Testis (tissue), 3 donors: Measurements from ENCODE around the gene LBP. TPM values are rescaled to one million over a fixed set of nuclear protein-coding genes. Genes with fewer than 3 reads are reported as not detected.

Experiments
- DNase-seq: peaks from one replicate; pipeline ENCODE4 v3.0.0-alpha.2; 2019
- H3K27ac ChIP-seq, 2 donors: fragments of 200-600 bp; sonication (generic); one replicate each; pipeline ENCODE4 v1.5.1; 2019
- H3K27me3 ChIP-seq: fragments of 200-600 bp; sonication (generic); one replicate; pipeline ENCODE4 v1.5.1; 2019
- H3K36me3 ChIP-seq: fragments of 200-600 bp; sonication (generic); one replicate; pipeline ENCODE4 v1.5.1; 2017; ENCODE audit warnings: low read depth; ENCODE audit errors: missing control alignments
- H3K4me1 ChIP-seq: fragments of 200-600 bp; sonication (generic); one replicate; pipeline ENCODE4 v1.5.1; 2019
- H3K4me3 ChIP-seq, 2 donors: fragments of 200-600 bp; sonication (generic); one replicate each; pipeline ENCODE4 v1.5.1; 2017 to 2019
- H3K9me3 ChIP-seq: fragments of 200-600 bp; sonication (generic); one replicate; pipeline ENCODE4 v1.5.1; 2017
- CTCF ChIP-seq, 3 experiments: fragments of 450-650 bp in 2 of 3; fragments of 200-600 bp in 1 of 3; sonication (generic) in 1 of 3; IDR thresholded peaks; one replicate each; pipeline ENCODE4 v1.5.1; 2016 to 2019; ENCODE audit warnings: antibody characterized with exemption in 3 of 3, mild to moderate bottlenecking in 2 of 3, moderate library complexity in 1 of 3
- POLR2A ChIP-seq: fragments of 450-650 bp; IDR thresholded peaks from one replicate; pipeline ENCODE4 v1.6.1; 2017; ENCODE audit warnings: antibody characterized with exemption, mild to moderate bottlenecking, moderate library complexity
- WGBS, 2 donors: methylation state at CpG; one replicate each; pipeline ENCODE4 v1.1.5; 2018; 5-methylcytosine and 5-hydroxymethylcytosine counted together
- intact Hi-C: fragments of 100-400 bp; cut with DNase I; formaldehyde crosslinking; loops from one replicate; pipeline ENCODE4 v1.15.1; 2023; ENCODE audit warnings: low total_unique reads
- polyA plus RNA-seq: library from polyadenylated mRNA; stranded (reverse); fragments of 350-450 nt; fragmentation: Illumina TruSeq; extraction: RNeasy Lipid Tissue Mini Kit (QIAGEN cat#74804); gene quantifications from one replicate; pipeline ENCODE4 v1.2.3, GENCODE V29; 2014; ENCODE audit warnings: low read depth, low replicate concordance; ENCODE audit not compliant: insufficient read depth
- total RNA-seq, 2 donors: library from RNA; depleted of rRNA; stranded (reverse); fragments of >200 nt; gene quantifications; one replicate each; pipeline ENCODE4 v1.2.3, GENCODE V29; 2016

LBP gene
- total and polyA plus RNA-seq, 3 donors from 2014 or later: 0.87 to 1.3 (median 1.2) TPM

GRCh38 chr20:38331245-38331644 is 15.0 kb upstream of the LBP start:
- intact Hi-C loops: no loop called here
- DNase-seq: no peak
- H3K4me3 ChIP-seq: no peak overlapping the region
- H3K36me3 ChIP-seq: no peaks in the 10 kb centered on the region
- no peak overlapping the region for H3K27ac ChIP-seq
- no peaks in the 10 kb centered on the region for H3K27me3 ChIP-seq
- no peaks in the 10 kb centered on the region for H3K9me3 ChIP-seq
- TF ChIP-seq CTCF (IDR thresholded peaks at IDR 0.05) (no peak), POLR2A (no peak)
- no peaks in the 10 kb centered on the region for H3K4me1 ChIP-seq

- intact Hi-C loops: no loop called here
- no peak for DNase-seq
- Histone ChIP-seq H3K9me3 (no peaks in the 10 kb centered on the region), H3K36me3 (no peaks in the 10 kb centered on the region), H3K4me3 (no peak overlapping the region), H3K27me3 (no peaks in the 10 kb centered on the region), H3K4me1 (no peaks in the 10 kb centered on the region), H3K27ac (no peak overlapping the region)
- no peak for TF ChIP-seq CTCF (IDR thresholded peaks at IDR 0.05)
- TF ChIP-seq POLR2A: no peak
- WGBS, 2 donors: 84 to 86% methylated on average over 8 of the region's 8 CpGs
Measured at GRCh38 chr20:38331814-38332213, 14.5 kb upstream of the LBP start.

- Histone ChIP-seq H3K36me3 (no peaks in the 10 kb centered on the region), H3K27ac (no peak overlapping the region), H3K4me3 (no peak overlapping the region), H3K4me1 (no peaks in the 10 kb centered on the region), H3K27me3 (no peaks in the 10 kb centered on the region), H3K9me3 (no peaks in the 10 kb centered on the region)
- WGBS, 2 donors: 79 to 80% methylated on average over 8 of the region's 8 CpGs
- TF ChIP-seq CTCF (IDR thresholded peaks at IDR 0.05) (no peak), POLR2A (no peak)
- intact Hi-C loops: no loop called here
- no peak for DNase-seq
Measured at GRCh38 chr20:38334016-38334415, 12.3 kb upstream of the LBP start.

GRCh38 chr20:38336726-38337125 is 9.6 kb upstream of the LBP start:
- no peaks in the 10 kb centered on the region for H3K4me1 ChIP-seq
- no peaks in the 10 kb centered on the region for H3K36me3 ChIP-seq
- H3K4me3 ChIP-seq: no peak overlapping the region
- no peaks in the 10 kb centered on the region for H3K9me3 ChIP-seq
- DNase-seq: no peak
- 50 to 63% methylated on average over 7 of the region's 7 CpGs for WGBS, 2 donors
- H3K27me3 ChIP-seq: no peaks in the 10 kb centered on the region
- TF ChIP-seq POLR2A (no peak), CTCF (IDR thresholded peaks at IDR 0.05) (no peak)
- intact Hi-C loops: no loop called here
- H3K27ac ChIP-seq: no peak overlapping the region

GRCh38 chr20:38337561-38338140 is 8.6 kb upstream of the LBP start:
- H3K27me3 ChIP-seq: no peaks in the 10 kb centered on the region
- H3K9me3 ChIP-seq: no peaks in the 10 kb centered on the region
- H3K27ac ChIP-seq: no peak overlapping the region
- WGBS, 2 donors: 56 to 65% methylated on average over 5 to 6 of the region's 6 CpGs
- no peaks in the 10 kb centered on the region for H3K4me1 ChIP-seq
- intact Hi-C loops: no loop called here
- H3K4me3 ChIP-seq: no peak overlapping the region
- no peak for TF ChIP-seq POLR2A
- peak; percentile 52 to 62 (median 58) for TF ChIP-seq CTCF (IDR thresholded peaks at IDR 0.05)
- no peaks in the 10 kb centered on the region for H3K36me3 ChIP-seq
- peak; percentile 84 for DNase-seq
